T-helper 2 cell (primary cell): ENCODE measurements around the gene LPIN2.
A peak's percentile ranks its signal among the peaks of the same experiment; 100 is the strongest.
"Not testable (repeated sequence)": the region's sequence is repeated elsewhere in the genome, so short reads cannot be mapped to it uniquely, and the experiment has no call there.

Experiments used
- DNase-seq, 5 experiments: peaks; one replicate each; pipeline versions ENCODE4 v3.0.0 to v3.0.0-alpha.2; 2012 to 2022

Gene LPIN2

DNA sequence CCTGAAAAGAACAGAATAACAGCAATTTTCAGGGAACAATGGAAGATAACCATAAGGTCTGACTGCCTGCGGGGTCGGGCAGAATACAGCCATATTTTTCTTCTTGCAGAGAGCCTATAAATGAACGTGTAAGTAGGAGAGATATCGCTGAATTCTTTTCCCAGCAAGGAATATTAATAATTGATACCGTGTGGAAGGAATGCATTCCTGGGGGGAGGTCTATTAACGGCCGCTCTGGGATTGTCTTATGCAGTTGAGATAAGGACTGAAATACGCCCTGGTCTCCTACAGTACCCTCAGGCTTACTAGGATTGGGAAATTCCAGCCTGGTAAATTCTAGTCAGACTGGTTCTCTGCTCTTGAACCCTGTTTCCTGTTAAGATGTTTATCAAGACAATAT lies 9.2 kb downstream of the LPIN2 start:
- not testable (repeated sequence) for DNase-seq

- no peak for DNase-seq
Measured at GRCh38 chr18:3002732-3003131, 10.2 kb downstream of the LPIN2 start.

GRCh38 chr18:2998644-2999043 lies 14.3 kb downstream of the LPIN2 start:
- DNase-seq: peak in 1 of 5 experiments; percentile 60

- DNase-seq: peak in 1 of 5 experiments; percentile 51
Measured at GRCh38 chr18:2997846-2998564, 14.9 kb downstream of the LPIN2 start.

DNA sequence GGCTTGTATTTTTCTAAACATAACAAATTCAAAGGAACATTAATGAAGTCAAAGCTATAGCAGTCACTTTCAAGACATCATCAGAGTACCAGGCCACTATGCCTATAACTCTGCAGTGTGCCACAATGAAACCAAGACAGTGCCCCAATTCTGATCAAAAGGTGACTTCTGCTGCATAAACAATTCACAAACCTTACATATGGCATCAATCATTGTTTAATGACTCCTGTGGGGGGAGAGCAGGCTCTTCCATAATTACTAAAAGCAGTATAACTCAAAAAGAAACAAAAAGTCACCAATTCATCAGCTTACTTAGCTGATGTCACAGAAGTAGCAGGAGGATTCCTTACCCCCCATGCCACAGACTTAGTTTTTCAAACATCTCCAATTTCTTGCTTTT lies 15.5 kb downstream of the LPIN2 start:
- DNase-seq: peak in 1 of 5 experiments; percentile 44

- peak in 4 of 5 experiments; percentile 33 to 84 (median 65) for DNase-seq
Measured at GRCh38 chr18:2994603-2995432, 18.1 kb downstream of the LPIN2 start.

- no peak for DNase-seq
Measured at GRCh38 chr18:2994020-2994589, 18.8 kb downstream of the LPIN2 start.

GRCh38 chr18:2992995-2993877 lies 19.7 kb downstream of the LPIN2 start:
- DNase-seq: peak in 1 of 5 experiments; percentile 58

DNA sequence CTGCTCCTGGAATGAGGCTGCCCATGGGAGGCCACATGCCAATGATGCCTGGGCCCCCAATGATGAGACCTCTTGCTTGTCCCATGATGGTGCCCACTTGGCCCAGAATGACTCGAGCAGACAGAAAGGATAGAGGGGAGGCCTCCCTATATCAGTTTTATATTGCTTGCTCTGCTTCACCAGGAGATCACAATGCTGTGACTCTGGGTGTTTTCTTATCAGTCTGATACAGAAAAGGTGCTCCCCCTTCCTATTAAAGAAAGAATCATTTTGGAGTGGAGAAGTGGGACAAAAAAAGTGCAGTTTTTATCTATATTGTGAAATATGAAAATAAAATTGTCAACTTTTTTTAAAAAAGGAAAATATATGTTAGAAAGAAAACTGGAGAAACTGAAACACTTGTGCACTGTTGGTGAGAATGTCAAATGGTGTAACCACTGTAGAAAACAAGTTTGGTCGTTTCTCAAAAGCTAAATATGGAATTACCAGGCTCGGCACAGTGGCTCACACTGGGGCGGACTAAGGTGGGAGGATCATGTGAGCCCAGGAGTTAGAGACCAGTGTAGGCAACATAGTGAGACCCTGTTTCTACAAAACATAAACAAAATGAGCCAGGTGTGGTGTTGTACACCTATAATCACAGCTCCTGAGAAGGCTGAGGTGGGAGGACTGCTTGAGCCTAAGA lies 21.8 kb downstream of the LPIN2 start:
- DNase-seq: no peak

GRCh38 chr18:2987876-2988790 lies 24.8 kb downstream of the LPIN2 start:
- DNase-seq: no peak

- no peak for DNase-seq
Measured at GRCh38 chr18:2986150-2986865, 26.6 kb downstream of the LPIN2 start.

- peak in 2 of 5 experiments; percentile 47 to 74 for DNase-seq
Measured at GRCh38 chr18:2985628-2986027, 27.3 kb downstream of the LPIN2 start.

DNA sequence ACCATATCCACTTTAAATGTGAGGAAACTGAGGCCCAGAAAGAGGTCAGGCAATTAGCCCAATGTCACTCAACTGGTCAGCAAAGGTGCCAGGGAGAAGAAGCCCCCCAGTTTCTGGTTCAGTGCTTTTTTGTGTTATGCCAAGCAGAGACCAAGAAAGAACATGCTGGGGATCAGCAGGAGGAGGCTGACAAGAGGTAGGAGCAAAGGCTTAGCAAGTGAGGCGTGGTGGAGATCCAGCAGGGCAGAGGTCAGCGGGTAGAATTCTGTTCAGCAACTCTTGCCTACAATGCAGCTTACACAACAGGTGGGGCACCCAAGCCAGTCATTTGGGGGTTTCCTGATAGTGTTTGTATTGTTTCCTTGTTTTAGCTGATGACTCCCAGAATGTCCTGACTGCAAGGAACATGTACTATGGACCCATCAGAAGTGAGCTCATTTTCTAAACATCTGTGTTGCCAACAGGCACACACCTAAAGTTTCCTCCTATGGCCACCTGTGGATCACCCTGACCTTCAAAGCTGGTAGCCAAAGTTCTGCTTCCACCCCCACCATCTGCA lies 28.2 kb downstream of the LPIN2 start:
- DNase-seq: no peak

DNA sequence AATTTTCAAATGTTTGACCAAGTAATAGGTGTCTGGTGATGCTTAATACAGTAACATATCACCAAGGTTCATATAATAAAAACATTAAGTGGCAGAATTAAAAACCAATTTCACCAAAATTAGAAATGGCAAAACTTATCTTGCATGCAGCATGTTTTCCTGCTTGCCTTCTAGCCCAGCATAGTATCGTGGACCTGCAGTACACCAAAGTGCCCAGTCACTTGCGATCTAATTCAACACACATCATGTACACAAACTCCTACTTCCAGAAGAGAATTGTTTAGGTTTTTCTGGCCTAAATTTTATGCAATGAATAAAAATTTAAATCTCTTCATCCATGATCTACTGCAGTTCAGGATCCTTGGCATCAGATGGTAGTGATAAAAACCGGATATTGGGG lies 28.9 kb downstream of the LPIN2 start:
- DNase-seq: no peak

GRCh38 chr18:2983296-2983695 lies 29.6 kb downstream of the LPIN2 start:
- no peak for DNase-seq

DNA sequence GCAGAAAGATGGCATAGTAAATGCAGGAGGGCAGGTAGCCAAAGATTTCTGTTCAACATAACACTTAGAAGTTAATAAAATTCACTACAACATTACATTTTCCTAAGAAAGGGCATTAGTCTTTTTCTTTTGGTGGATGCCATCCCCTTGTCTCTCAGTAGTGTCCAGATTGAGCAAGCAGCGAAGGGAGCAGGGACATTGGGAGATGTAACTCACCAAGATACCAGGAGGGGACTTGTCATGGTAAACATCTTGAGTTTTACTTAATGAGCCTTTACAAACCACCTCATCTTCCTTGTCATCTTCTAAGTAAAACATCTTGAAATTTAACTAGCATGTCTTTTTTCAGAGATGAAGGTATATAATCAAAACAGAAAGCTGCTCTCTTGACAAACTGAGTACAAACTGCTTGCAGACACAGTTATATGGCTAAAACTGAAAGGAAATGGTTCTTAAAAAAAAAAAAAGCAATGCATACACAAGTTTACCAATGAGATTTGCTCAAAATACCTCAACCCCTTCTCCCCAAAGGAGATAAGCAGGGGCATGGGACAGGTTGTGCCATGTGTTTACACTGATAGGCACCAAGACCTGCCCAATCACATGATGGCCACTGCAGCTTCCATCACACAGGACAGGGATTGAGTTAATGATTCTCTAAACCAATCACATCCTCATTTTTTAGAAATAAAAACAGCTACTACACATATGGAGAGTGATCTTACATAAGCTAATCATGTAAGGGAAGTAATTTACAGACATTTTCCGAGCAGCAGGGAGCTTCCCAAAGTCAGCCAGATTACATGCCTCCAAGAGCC lies 30.3 kb downstream of the LPIN2 start:
- peak in 1 of 5 experiments; percentile 81 for DNase-seq

- no peak for DNase-seq
Measured at GRCh38 chr18:2982022-2982421, 30.9 kb downstream of the LPIN2 start.

DNA sequence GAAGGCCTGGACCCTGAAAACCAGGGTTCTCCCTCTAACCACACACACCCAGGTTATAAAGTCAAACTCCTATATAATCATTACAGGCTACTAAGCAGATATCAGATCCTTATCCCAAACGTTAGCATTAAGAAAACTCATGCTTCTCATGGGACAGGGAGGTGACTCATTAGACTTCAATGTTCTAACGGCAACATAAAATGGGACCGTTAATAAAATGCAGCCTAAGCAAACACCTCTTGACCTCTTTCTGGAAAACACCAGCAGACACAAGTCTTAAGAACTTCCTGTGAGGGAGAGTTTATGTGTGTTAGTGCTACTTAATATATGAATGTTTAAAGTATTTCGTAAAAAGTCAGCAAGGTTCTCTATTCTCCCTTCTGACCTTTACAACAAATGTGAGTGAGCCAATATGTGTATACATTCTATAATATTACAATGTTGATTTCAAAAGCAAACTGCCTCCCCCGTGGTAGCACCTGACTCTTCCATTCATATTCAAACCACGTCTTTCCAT lies 31.7 kb downstream of the LPIN2 start:
- DNase-seq: peak in 1 of 5 experiments; percentile 31
